NCI-H128 (cell line): ENCODE data around the gene METTL25B.
"Not testable (repeated sequence)": the region's sequence is repeated elsewhere in the genome, so short reads cannot be mapped to it uniquely, and the experiment has no call there.

ENCODE experiments used
- DNase-seq: peaks from one replicate; lab custom pipeline; 2025; ENCODE audit not compliant: unreplicated experiment; lab: John Stamatoyannopoulos, UW

Gene METTL25B

DNA sequence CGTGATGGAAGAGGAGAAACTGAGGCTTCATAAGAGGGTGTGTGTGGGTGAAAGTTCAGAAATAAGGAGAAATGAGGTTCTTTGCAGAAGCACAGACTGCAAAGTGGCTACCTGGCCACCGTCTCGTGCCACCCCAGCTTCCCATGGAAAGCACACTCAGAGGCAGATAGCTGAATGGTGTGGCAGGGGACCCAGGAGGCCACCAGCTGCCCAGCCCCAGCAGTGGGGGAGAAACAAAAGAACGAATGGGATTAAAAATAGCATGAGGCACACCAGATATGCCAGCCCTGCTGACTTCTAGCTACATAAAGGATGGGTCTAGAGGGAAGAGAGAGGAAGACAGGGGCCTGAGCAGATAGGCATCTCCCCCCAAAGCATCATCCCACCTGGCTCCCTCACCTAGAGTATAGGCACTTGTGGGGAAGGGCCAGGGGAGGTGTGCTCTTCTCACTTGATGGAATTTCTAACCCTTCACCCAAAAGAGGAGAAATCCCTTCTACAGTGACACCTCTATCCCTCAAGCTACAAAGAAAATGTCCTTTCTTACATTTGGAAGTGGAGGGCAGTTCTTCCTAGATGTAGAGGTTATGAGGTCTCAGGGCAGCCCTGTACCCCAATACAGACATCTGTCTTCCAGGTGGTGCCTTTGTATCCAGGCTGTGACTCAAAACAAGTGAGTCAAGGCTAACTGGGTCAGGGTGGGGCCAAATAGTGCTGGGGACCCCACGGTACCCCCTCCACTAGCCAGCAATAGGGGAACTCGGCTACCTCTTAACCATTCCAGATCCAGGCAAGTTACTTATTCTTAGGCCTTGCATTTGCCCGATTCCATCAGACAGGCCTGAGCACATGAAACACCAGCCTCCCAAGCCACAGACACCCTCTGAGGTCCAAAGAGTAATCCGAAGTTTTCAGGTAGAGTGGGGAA is 19.7 kb downstream of the METTL25B start:
- no peak for DNase-seq

- no peak for DNase-seq
Observed at GRCh38 chr1:156748670-156749418, 20.6 kb downstream of the METTL25B start.

GRCh38 chr1:156749419-156750118 is 21.3 kb downstream of the METTL25B start:
- DNase-seq: no peak

- no peak for DNase-seq
Observed at GRCh38 chr1:156750191-156750672, 22.0 kb downstream of the METTL25B start.

- no peak for DNase-seq
Observed at GRCh38 chr1:156750711-156751450, 22.6 kb downstream of the METTL25B start.

DNA sequence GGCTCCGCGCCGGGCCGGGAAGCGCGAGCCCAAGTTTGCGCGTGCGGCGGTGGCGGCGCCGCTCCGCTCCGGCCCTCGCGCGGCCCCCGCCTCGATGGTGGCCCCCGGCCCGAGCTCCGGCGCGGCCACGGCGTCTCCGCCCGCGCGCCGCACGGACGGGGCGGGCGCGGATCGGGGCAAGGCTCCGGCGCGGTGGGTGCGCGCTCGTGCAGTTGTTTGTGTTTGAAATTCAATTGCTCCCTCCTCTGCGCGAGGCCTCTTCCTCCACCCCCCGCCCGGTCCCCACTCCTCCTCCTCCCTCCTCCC is 23.1 kb downstream of the METTL25B start, which contains the start of gene HDGF:
Gene HDGF (minus strand): TSS at position 225 of the 306 bp plus-strand sequence. CDS start 246 bp downstream, outside the sequence.
- no peak for DNase-seq

GRCh38 chr1:156751757-156752481 is 23.6 kb downstream of the METTL25B start:
- peak; percentile 93 for DNase-seq

DNA sequence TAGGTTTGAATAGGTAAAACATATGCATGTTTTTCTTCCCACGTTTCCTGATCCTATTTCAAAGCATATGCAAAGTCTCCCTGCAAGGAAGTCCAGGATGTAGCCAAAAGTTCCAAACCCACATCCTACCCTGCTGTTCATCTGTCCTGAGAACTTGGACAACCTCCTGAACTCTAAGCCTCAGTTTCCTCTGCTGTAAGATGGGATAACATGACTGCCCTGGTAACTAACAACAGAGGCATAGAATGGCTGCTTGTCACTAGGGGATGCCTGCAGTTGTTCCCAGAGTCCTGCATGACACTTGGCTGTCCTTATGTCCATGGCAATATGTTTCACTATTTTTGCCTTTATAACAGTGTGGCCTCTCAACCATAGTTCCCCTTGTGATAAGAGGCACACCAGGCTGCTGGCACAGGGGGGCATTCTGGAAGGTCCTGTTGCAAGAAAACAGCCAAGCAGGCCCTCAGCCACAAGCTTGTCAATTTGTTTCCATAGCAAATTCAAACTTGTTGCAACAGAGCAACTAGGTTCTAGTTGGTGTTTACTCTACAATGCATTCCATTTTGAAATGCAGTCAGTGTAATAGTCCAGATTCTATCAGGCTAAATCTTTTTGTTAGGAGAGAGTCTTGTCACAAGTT is 24.7 kb downstream of the METTL25B start:
- DNase-seq: no peak

GRCh38 chr1:156754219-156754618 is 25.9 kb downstream of the METTL25B start:
- DNase-seq: no peak

DNA sequence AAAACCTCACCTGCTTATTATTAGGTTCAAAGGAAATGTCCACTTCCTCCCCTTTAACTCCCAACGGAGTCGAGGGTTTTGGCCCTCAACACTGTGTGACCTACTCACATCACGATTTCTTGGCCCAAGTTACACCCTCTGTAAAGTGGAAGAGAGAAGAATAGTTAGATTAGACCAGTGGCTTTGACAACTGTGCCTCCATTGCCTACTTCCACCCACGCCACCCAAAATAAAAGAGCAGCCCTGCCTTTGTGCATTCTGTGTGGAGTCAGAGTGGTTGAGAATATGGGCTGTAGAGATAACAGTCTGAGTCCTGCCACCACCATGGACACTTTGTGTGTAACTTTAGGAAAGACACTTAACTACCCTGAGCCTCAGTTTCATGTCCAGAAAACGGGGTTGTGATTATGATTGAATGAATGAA is 27.3 kb downstream of the METTL25B start:
- no peak for DNase-seq

- no peak for DNase-seq
Observed at GRCh38 chr1:156756355-156756754, 28.1 kb downstream of the METTL25B start.

DNA sequence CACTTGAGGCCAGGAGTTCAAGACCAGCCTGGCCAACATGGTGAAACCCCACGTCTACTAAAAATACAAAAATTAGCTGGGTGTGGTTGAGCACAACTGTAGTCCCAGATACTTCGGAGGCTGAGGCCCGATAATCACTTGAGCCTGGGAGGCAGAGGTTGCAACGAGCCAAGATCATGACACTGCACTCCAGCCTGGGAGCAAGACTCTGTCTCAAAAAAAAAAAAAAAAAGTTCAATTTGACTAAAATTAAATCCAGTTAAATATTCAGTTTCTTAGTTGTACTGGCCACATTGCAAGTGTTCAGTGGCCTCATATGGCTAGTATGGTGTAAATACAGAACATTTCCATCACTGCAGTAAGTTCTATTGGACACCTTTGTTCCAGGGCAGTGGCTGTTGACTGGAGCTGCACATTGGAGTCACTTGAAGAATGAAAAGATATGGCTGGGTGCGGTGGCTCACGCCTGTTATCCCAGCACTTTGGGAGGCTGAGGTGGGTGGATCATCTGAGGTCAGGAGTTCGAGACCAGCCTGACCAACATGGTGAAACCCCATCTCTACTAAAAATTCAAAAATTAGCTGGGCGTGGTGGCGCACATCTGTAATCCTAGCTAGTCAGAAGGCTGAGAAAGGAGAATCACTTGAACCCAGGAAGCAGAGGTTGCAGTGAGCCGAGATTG is 29.4 kb downstream of the METTL25B start:
- not testable (repeated sequence) for DNase-seq

DNA sequence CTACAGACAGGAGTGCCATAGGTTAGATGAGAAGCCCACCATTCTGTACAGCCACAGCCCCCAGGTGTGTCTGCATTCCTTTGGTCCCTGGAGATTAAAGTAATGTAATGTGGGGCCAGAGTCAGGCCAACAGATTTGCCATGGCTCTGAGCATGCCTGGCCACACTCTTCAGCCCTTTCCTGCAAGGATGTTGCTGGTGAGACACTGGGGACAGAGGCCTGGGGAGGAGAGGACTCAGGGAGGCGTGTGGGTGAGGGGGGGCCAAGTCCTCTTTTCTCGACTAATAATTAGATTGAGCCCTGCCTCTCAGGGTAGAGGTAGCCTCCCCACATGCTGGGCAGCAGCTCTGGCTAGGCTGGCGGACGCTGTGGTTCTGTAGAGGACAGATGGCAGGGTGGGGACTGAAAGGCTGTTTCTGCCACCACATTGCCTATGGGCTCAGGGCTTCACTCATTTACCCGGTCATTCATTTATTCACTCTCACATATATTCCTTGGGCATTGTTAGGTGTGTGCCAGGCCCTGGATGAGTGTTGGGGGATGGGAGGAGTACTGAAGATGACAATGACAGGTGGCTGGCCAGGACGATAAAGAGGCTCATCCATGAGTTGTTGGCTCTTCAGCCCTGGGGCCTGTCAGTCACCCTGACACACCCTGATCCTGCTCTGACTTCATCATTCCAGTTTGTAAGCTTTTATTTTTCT is 32.0 kb downstream of the METTL25B start:
- DNase-seq: no peak

DNA sequence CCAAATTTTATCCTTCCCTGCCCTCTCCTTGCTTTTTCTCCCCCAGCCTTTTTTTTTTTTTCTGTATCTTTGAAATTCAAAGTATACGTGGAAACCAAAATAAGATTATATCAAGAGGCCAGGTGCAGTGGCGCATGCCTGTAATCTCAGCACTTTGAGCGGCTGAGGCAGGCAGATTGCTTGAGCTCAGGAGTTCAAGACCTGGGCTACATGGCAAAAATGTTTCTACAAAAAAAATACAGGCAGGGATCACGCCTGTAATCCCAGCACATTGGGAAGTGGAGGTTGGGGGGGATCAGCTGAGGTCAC is 32.5 kb downstream of the METTL25B start:
- DNase-seq: no peak

DNA sequence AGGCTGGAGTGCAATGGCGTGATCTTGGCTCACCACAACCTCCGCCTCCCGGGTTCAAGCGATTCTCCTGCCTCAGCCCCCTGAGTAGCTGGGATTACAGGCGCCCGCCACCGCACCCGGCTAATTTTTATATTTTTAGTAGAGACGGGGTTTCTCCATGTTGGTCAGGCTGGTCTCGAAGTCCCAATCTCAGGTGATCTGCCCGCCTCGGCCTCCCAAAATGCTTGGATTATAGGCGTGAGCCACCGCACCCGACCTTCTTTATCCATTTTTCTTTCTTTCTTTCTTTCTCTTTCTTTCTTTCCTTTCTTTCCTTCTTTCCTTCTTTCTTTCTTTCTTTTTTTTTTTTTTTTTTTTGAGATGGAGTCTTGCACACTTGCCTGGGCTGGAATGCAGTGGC is 36.9 kb downstream of the METTL25B start:
- DNase-seq: not testable (repeated sequence)

DNA sequence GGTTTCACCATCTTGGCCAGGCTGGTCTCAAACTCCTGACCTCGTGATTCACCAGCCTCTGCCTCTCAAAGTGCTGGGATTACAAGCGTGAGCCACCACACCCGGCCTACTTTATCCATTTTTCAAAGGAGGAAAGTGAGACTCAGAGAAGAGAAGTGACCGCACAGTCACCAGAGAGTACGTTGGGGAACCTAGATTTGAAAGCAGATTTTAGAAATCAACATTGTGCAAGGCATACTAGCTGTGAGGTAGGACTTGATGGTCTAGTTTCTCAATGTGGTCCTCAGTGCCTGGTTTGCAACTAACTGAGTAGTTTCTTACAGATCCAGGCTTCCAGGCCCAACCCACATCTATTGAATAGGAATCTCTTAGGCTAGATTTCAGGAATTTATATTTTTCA is 37.4 kb downstream of the METTL25B start:
- no peak for DNase-seq

- no peak for DNase-seq
Observed at GRCh38 chr1:156766298-156767100, 38.2 kb downstream of the METTL25B start.
